Neural progenitor cell (in vitro differentiated cells): ENCODE data around the gene ZNF232. TPM values are rescaled to one million over a fixed set of nuclear protein-coding genes. Genes with fewer than 3 reads are reported as not detected.
"Not testable (repeated sequence)": the region's sequence is repeated elsewhere in the genome, so short reads cannot be mapped to it uniquely, and the experiment has no call there.

Source experiments
- DNase-seq: peaks from one replicate; pipeline ENCODE4 v3.0.0-alpha.2; 2016; ENCODE audit warnings: low spot score
- H2AFZ ChIP-seq: fragments of 200-600 bp; sonication (generic); replicated peaks from 2 replicates; pipeline ENCODE4 v1.6.1; 2016; ENCODE audit warnings: antibody characterized with exemption
- H3F3A ChIP-seq: fragments of 200-600 bp; sonication (generic); 2 replicates; pipeline ENCODE4 v1.6.1; 2016; ENCODE audit warnings: antibody characterized with exemption, low read depth
- H3K27ac ChIP-seq: fragments of 200-600 bp; sonication (generic); 2 replicates; pipeline ENCODE4 v1.5.1; 2016; ENCODE audit warnings: mild to moderate bottlenecking
- H3K27me3 ChIP-seq: fragments of 200-600 bp; sonication (generic); 2 replicates; pipeline ENCODE4 v1.6.1; 2016; ENCODE audit warnings: mild to moderate bottlenecking, moderate library complexity
- H3K36me3 ChIP-seq: fragments of 200-600 bp; sonication (generic); 2 replicates; pipeline ENCODE4 v1.5.1; 2016
- H3K4me1 ChIP-seq: fragments of 200-600 bp; sonication (generic); 2 replicates; pipeline ENCODE4 v1.6.1; 2016; ENCODE audit warnings: mixed run types
- H3K4me2 ChIP-seq: fragments of 200-600 bp; sonication (generic); 2 replicates; pipeline ENCODE4 v1.6.1; 2016
- H3K4me3 ChIP-seq: fragments of 200-600 bp; sonication (generic); 2 replicates; pipeline ENCODE4 v1.5.1; 2016
- H3K79me2 ChIP-seq: fragments of 200-600 bp; sonication (generic); 2 replicates; pipeline ENCODE4 v1.6.1; 2016; ENCODE audit warnings: low read depth
- H3K9ac ChIP-seq: fragments of 200-600 bp; sonication (generic); 2 replicates; pipeline ENCODE4 v1.6.1; 2016
- H3K9me3 ChIP-seq: fragments of 200-600 bp; sonication (generic); 2 replicates; pipeline ENCODE4 v1.5.1; 2016; ENCODE audit warnings: low read depth
- H4K20me1 ChIP-seq: fragments of 200-600 bp; sonication (generic); 2 replicates; pipeline ENCODE4 v1.6.1; 2016; ENCODE audit warnings: low read depth
- H3K27ac Mint-ChIP-seq: 3 replicates; pipeline ENCODE4 v1.8.0; 2021; ENCODE audit warnings: mixed read lengths
- H3K27me3 Mint-ChIP-seq: 2 replicates; pipeline ENCODE4 v1.8.0; 2022; ENCODE audit warnings: low read depth, mild to moderate bottlenecking, inconsistent platforms, moderate library complexity, mixed read lengths; ENCODE audit not compliant: insufficient read depth
- H3K36me3 Mint-ChIP-seq: 3 replicates; pipeline ENCODE4 v1.8.0; 2021; ENCODE audit warnings: mixed read lengths
- H3K4me1 Mint-ChIP-seq: 3 replicates; pipeline ENCODE4 v1.8.0; 2021; ENCODE audit warnings: mixed read lengths
- H3K4me3 Mint-ChIP-seq: 3 replicates; pipeline ENCODE4 v1.8.0; 2021; ENCODE audit warnings: mild to moderate bottlenecking, moderate library complexity, mixed read lengths
- H3K9me3 Mint-ChIP-seq: 3 replicates; pipeline ENCODE4 v1.8.0; 2020; ENCODE audit warnings: mixed read lengths
- CTCF ChIP-seq: fragments of 200-600 bp; sonication (generic); IDR thresholded peaks from 2 replicates; pipeline ENCODE4 v1.5.1; 2017; ENCODE audit warnings: antibody characterized with exemption, mild to moderate bottlenecking
- EZH2 ChIP-seq: fragments of 200-600 bp; sonication (generic); IDR thresholded peaks from 2 replicates; pipeline ENCODE4 v1.6.1; 2017; ENCODE audit warnings: antibody characterized with exemption, mild to moderate bottlenecking, moderate library complexity
- EZH2phosphoT487 ChIP-seq: fragments of 200-600 bp; sonication (generic); IDR thresholded peaks from 2 replicates; pipeline ENCODE4 v1.6.1; 2017; ENCODE audit warnings: antibody characterized with exemption
- total RNA-seq: library from RNA; depleted of rRNA; stranded (reverse); fragments of >200 nt; gene quantifications from 2 replicates; pipeline ENCODE4 v1.2.3, GENCODE V29; 2015; ENCODE audit warnings: low replicate concordance

Gene ZNF232
- total RNA-seq, 1 donor from 2014 or later: 29.4 TPM

DNA sequence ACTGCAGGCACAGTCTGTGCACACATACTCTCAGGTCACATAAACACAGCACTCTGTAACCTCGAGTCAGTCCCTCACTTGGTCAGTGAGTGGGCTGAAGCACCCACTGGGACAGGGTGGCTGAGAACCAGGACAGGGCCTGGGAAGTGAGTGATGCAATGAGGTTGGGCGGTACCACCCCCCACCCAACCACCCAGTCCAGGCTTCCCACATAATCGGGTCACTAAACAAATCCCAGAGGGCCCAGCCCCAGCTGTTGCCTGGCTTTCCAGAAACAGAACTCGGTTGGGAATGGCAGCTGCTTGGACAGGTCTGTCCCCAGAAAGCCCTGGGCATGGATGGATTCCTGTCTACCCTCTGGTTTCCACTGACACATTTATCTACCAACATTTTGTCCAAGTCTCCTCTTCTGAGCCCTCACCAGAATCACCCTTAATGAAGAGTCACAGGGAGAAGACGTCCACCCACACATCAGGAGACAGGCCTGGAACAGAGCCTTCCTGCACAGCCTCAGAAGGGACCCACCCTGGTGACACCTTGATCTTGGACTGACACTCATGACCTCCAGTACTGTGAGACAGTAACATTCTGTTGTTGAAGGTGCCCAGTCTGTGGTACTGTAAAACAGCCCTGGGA is 12.6 kb upstream of the ZNF232 start:
- not testable (repeated sequence) for H3K36me3 Mint-ChIP-seq, H3K36me3 ChIP-seq, H3K27ac Mint-ChIP-seq, H3K4me1 ChIP-seq, H3K9ac ChIP-seq, DNase-seq, H4K20me1 ChIP-seq, H3K79me2 ChIP-seq, H2AFZ ChIP-seq, H3K4me3 Mint-ChIP-seq, H3K4me2 ChIP-seq, H3K4me1 Mint-ChIP-seq, H3K9me3 ChIP-seq, H3K4me3 ChIP-seq, H3K27ac ChIP-seq, H3F3A ChIP-seq, H3K9me3 Mint-ChIP-seq
- peaks cover 13% of the 10 kb centered on the region for H3K27me3 Mint-ChIP-seq
- peaks cover 29% of the 10 kb centered on the region for H3K27me3 ChIP-seq

DNA sequence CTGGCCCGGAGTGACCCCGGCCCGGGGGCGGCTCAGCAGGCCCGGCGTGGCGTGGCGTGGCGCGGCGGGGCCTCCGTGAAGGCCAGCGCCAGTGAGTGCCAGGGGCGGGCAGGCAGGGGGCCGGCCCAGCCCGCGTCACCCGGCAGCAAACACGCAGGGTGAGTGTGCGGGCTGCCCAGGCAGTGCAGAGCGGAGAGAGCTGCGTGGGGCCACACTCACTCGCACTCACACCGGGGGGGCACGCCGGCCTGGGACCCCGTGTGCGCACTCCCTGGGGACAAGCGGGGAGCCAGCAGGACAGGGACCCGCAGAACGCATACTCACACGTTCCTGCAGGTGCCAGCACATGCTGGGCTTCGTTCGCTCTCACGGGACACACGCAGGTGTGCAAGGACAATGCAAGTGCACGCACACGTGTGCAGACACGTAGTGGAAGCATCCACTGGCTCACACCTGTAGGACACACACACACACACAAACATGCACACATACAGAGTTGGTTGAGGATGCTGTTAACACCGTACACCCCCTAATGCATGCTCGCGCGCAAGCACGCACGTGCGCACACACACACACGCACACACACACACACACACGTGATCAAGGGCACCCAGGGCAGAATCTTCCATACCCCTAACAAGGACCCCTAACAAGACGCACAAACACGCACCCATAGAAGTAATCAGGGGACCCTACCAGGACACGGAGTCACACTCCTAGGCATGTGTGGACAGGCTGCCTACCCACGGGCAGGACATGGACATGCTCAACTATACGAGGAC is 11.9 kb upstream of the ZNF232 start:
- H3F3A ChIP-seq: no peaks in the 10 kb centered on the region
- no peaks in the 10 kb centered on the region for H3K4me1 ChIP-seq
- H3K27me3 Mint-ChIP-seq: peaks cover 13% of the 10 kb centered on the region
- no peaks in the 10 kb centered on the region for H3K36me3 Mint-ChIP-seq
- peaks cover 29% of the 10 kb centered on the region for H3K27me3 ChIP-seq
- H2AFZ ChIP-seq: no peak overlapping the region
- H3K9me3 Mint-ChIP-seq: peaks cover 4% of the 10 kb centered on the region
- no peak overlapping the region for H3K9ac ChIP-seq
- no peak for DNase-seq
- H3K4me3 Mint-ChIP-seq: peak overlapping the region; percentile 7
- H3K4me1 Mint-ChIP-seq: peaks cover 4% of the 10 kb centered on the region
- H3K9me3 ChIP-seq: no peaks in the 10 kb centered on the region
- H4K20me1 ChIP-seq: no peaks in the 10 kb centered on the region
- no peak overlapping the region for H3K27ac ChIP-seq
- H3K36me3 ChIP-seq: no peaks in the 10 kb centered on the region
- H3K27ac Mint-ChIP-seq: no peak overlapping the region
- no peak for TF ChIP-seq EZH2phosphoT487
- no peak for TF ChIP-seq CTCF
- no peak for TF ChIP-seq EZH2
- no peak overlapping the region for H3K4me2 ChIP-seq
- H3K79me2 ChIP-seq: no peaks in the 10 kb centered on the region
- H3K4me3 ChIP-seq: peak overlapping the region; percentile 58

GRCh38 chr17:5122586-5123342 is 11.1 kb upstream of the ZNF232 start:
- Histone ChIP-seq H3K27me3 (peaks cover 29% of the 10 kb centered on the region), H3F3A (no peaks in the 10 kb centered on the region), H3K9ac (no peak overlapping the region), H2AFZ (peak overlapping the region; percentile 99), H3K27ac (no peak overlapping the region), H3K4me1 (no peaks in the 10 kb centered on the region), H3K9me3 (no peaks in the 10 kb centered on the region), H3K4me2 (peak overlapping the region; percentile 78), H4K20me1 (no peaks in the 10 kb centered on the region), H3K4me3 (peak overlapping the region; percentile 58), H3K36me3 (no peaks in the 10 kb centered on the region), H3K79me2 (no peaks in the 10 kb centered on the region)
- H3K27me3 Mint-ChIP-seq: peaks cover 15% of the 10 kb centered on the region
- H3K36me3 Mint-ChIP-seq: no peaks in the 10 kb centered on the region
- H3K9me3 Mint-ChIP-seq: peaks cover 6% of the 10 kb centered on the region
- H3K4me3 Mint-ChIP-seq: peak overlapping the region; percentile 63
- H3K4me1 Mint-ChIP-seq: peaks cover 4% of the 10 kb centered on the region
- H3K27ac Mint-ChIP-seq: no peak overlapping the region
- DNase-seq: peak; percentile 58
- peak; percentile 43 for TF ChIP-seq EZH2phosphoT487
- TF ChIP-seq EZH2: no peak
- peak; percentile 17 for TF ChIP-seq CTCF

DNA sequence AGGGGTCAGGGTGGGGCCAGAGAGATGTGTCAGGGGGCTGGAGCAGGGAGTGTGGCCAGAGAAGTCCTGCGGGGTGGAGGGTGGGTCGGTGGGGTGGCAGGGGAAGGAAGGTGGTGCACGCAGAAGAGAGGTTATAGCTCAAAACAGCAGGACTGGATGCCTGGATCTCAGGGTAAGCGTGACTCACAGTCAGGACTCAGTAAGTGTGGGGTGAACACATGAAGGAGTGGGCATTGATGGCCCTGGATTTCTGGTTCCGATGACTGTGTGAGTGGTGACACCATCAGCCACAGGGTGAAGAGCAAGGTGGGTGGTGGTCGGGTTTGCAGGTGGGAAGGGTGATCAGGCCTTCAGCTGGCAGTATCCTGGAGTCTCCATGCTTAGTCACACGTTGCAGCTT is 10.4 kb upstream of the ZNF232 start:
- Mint-ChIP-seq H3K27me3 (peaks cover 15% of the 10 kb centered on the region), H3K4me3 (peak overlapping the region; percentile 48)
- Histone ChIP-seq H3K27me3 (peaks cover 29% of the 10 kb centered on the region), H3K4me2 (peak overlapping the region; percentile 78), H2AFZ (peak overlapping the region; percentile 99), H3K4me3 (peak overlapping the region; percentile 58)
- not testable (repeated sequence) for H4K20me1 ChIP-seq, H3K4me1 ChIP-seq, H3K36me3 Mint-ChIP-seq, DNase-seq, H3K27ac ChIP-seq, H3K27ac Mint-ChIP-seq, H3K79me2 ChIP-seq, H3K4me1 Mint-ChIP-seq, H3F3A ChIP-seq, H3K9me3 ChIP-seq, H3K9ac ChIP-seq, H3K9me3 Mint-ChIP-seq, H3K36me3 ChIP-seq
